ENCODE results near the gene MRPS5.

- TF ChIP-seq, protein P1, sequence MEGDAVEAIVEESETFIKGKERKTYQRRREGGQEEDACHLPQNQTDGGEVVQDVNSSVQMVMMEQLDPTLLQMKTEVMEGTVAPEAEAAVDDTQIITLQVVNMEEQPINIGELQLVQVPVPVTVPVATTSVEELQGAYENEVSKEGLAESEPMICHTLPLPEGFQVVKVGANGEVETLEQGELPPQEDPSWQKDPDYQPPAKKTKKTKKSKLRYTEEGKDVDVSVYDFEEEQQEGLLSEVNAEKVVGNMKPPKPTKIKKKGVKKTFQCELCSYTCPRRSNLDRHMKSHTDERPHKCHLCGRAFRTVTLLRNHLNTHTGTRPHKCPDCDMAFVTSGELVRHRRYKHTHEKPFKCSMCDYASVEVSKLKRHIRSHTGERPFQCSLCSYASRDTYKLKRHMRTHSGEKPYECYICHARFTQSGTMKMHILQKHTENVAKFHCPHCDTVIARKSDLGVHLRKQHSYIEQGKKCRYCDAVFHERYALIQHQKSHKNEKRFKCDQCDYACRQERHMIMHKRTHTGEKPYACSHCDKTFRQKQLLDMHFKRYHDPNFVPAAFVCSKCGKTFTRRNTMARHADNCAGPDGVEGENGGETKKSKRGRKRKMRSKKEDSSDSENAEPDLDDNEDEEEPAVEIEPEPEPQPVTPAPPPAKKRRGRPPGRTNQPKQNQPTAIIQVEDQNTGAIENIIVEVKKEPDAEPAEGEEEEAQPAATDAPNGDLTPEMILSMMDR (IDR thresholded peaks at IDR 0.05), result no peak
- no peak for TF ChIP-seq POLR2A (IDR thresholded peaks at IDR 0.05)
Observed at GRCh38 chr2:95052307-95052706, 69.3 kb downstream of the MRPS5 start.

Measured in right lobe of liver (tissue), 4 donors.